GM12878 (cell line): Measurements from ENCODE around the gene MAB21L1.

Source experiments
- POLR2A ChIP-seq: IDR thresholded peaks from 2 replicates; pipeline ENCODE4 v1.6.1; 2011; ENCODE audit warnings: low read depth, mild to moderate bottlenecking, low read length
- PRDM15 ChIP-seq: fragments of 450-650 bp; formaldehyde crosslinking; IDR thresholded peaks from 2 replicates; pipeline ENCODE4 v1.4.0; 2020; ENCODE audit warnings: mild to moderate bottlenecking, moderate library complexity

DNA sequence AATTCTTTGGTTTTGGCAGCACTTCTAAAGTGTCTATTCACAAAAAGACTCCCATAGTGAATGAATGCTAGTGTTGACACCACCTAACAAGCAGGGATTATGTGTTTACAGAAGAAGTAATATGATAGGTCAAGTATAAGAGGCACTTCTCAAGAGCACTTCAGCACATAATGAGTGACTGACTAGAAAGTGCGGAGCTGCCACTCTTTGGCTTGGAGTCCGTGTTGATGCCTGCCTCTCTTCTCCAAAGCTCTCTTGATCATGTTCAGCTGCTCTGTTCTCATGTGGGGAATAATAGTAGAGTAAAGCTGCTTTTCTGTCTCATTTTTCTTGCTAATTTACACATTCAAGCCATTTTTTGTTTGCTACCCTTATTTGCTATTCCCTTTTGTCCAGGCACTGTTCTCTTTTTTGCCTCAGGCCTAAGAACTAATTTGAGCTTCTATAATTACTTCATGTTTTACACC is 22.7 kb upstream of the MAB21L1 start:
- no peak for TF ChIP-seq POLR2A
- no peak for TF ChIP-seq PRDM15 (CRISPR knock-in tag)
